Measurements from ENCODE around the gene MRPS14.
A peak's percentile ranks its signal among the peaks of the same experiment; 100 is the strongest.

Gene MRPS14

GRCh38 chr1:174999216-174999935 is 23.8 kb downstream of the MRPS14 start:
- Histone ChIP-seq H2BK5ac (ENCODE audit: low read length) (peak overlapping the region; percentile 96), H3K36me3 (replicated peaks in 1 of 2; ENCODE audit: control insufficient read depth in 2 of 2, insufficient read depth in 2 of 2, low read length in 2 of 2) (peaks cover 0 to 16% of the 10 kb centered on the region in 2 donors), H2AK5ac (ENCODE audit: low read depth, low read length) (no peak overlapping the region), H3K27me3 (ENCODE audit: control insufficient read depth in 3 of 3, insufficient read depth in 3 of 3, low read depth in 1 of 3, low read length in 3 of 3) (no peaks in the 10 kb centered on the region), H3K4me2 (ENCODE audit: insufficient read depth, low read length, poor library complexity, severe bottlenecking) (peak overlapping the region; percentile 67), H2BK12ac (ENCODE audit: low read length) (no peak overlapping the region), H3K4ac (ENCODE audit: low read length) (no peak overlapping the region), H3K18ac (ENCODE audit: low read length) (peak overlapping the region; percentile 82), H3K4me1 (ENCODE audit: control insufficient read depth in 2 of 2, insufficient read depth in 1 of 2, low read depth in 1 of 2, low read length in 2 of 2) (peaks cover 0 to 7% of the 10 kb centered on the region in 2 donors), H3K14ac (ENCODE audit: low read length) (no peak overlapping the region), H3K9me3 (replicated peaks in 1 of 2; ENCODE audit: control insufficient read depth in 2 of 2, insufficient read depth in 1 of 2, low read depth in 1 of 2, low read length in 2 of 2) (no peaks in the 10 kb centered on the region), H3K23ac (ENCODE audit: low read depth, low read length, poor library complexity) (peak overlapping the region; percentile 98), H2BK15ac (ENCODE audit: low read length) (no peak overlapping the region), H4K91ac (ENCODE audit: low read depth, low read length, poor library complexity) (no peak overlapping the region), H3K9ac (ENCODE audit: low read depth, low read length, poor library complexity) (peak overlapping the region; percentile 99), H3K4me3 (ENCODE audit: low read length in 2 of 2) (peak overlapping the region; percentile 70 to 80), H2AFZ (ENCODE audit: low read length) (peak overlapping the region; percentile 90), H3K27ac (replicated peaks; ENCODE audit: low read length) (peak overlapping the region; percentile 84), H3K79me1 (ENCODE audit: low read depth, low read length) (peaks cover 8% of the 10 kb centered on the region), H2BK120ac (ENCODE audit: low read depth, low read length) (no peak overlapping the region), H4K8ac (ENCODE audit: low read depth, low read length) (no peak overlapping the region)
- WGBS, 2 donors (ENCODE audit: extremely low coverage in 2 of 2, insufficient read length in 2 of 2, insufficient replicate concordance in 1 of 2), result no CpG with 5 or more reads among the region's 58 CpGs
- DNase-seq (ENCODE audit: low spot score), result peak; percentile 98

DNA sequence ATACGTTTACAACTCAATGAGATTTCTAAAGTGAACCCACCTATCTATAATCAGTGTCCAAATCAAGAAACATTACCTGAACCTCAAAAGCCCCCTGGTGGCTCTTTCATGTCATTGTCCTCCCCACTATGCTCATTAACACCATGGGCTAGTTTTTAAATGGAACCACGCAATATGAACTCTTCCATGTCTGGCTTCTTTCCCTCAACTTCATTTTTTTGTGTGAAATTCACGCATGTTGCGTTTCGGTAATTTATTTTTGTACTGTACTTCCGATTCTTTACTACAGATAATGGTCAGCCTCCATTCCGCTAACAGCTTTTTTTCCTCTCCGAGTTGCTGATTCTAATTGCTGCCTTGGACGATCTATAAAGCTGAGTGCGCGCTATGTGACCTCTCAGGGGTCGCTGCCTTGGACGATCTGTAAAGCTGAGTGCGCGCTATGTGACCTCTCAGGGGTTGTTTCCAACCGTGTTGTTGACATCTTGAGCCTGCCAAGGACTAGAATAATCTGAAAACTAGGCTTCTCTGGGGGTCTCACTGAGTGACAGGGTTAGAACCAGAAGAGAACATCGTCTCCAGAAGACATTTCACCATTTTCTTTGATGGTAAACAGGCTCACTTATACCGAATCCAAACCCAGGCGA is 24.5 kb downstream of the MRPS14 start:
- peak overlapping the region; percentile 67 for H3K4me2 ChIP-seq (ENCODE audit: insufficient read depth, low read length, poor library complexity, severe bottlenecking)
- peak overlapping the region; percentile 84 for H3K27ac ChIP-seq (replicated peaks; ENCODE audit: low read length)
- H3K27me3 ChIP-seq (ENCODE audit: control insufficient read depth in 3 of 3, insufficient read depth in 3 of 3, low read depth in 1 of 3, low read length in 3 of 3), result no peaks in the 10 kb centered on the region
- peak overlapping the region; percentile 87 for H2AFZ ChIP-seq (ENCODE audit: low read length)
- no peak overlapping the region for H2BK15ac ChIP-seq (ENCODE audit: low read length)
- no peak overlapping the region for H2AK5ac ChIP-seq (ENCODE audit: low read depth, low read length)
- no peak overlapping the region for H2BK12ac ChIP-seq (ENCODE audit: low read length)
- H4K91ac ChIP-seq (ENCODE audit: low read depth, low read length, poor library complexity), result no peak overlapping the region
- peaks cover 0 to 10% of the 10 kb centered on the region in 2 donors for H3K36me3 ChIP-seq (replicated peaks in 1 of 2; ENCODE audit: control insufficient read depth in 2 of 2, insufficient read depth in 2 of 2, low read length in 2 of 2)
- H3K4ac ChIP-seq (ENCODE audit: low read length), result peak overlapping the region; percentile 24
- no peak overlapping the region for H2BK120ac ChIP-seq (ENCODE audit: low read depth, low read length)
- H3K9me3 ChIP-seq (replicated peaks in 1 of 2; ENCODE audit: control insufficient read depth in 2 of 2, insufficient read depth in 1 of 2, low read depth in 1 of 2, low read length in 2 of 2), result no peaks in the 10 kb centered on the region
- H3K9ac ChIP-seq (ENCODE audit: low read depth, low read length, poor library complexity), result peak overlapping the region; percentile 63
- WGBS, 2 donors (ENCODE audit: extremely low coverage in 2 of 2, insufficient read length in 2 of 2, insufficient replicate concordance in 1 of 2), result no CpG with 5 or more reads among the region's 19 CpGs
- H3K4me1 ChIP-seq (ENCODE audit: control insufficient read depth in 2 of 2, insufficient read depth in 1 of 2, low read depth in 1 of 2, low read length in 2 of 2), result peaks cover 0 to 7% of the 10 kb centered on the region in 2 donors
- H3K4me3 ChIP-seq (ENCODE audit: low read length in 2 of 2), result peak overlapping the region; percentile 70 to 80
- DNase-seq (ENCODE audit: low spot score), result peak; percentile 59
- H4K8ac ChIP-seq (ENCODE audit: low read depth, low read length), result no peak overlapping the region
- peak overlapping the region; percentile 82 for H3K18ac ChIP-seq (ENCODE audit: low read length)
- H2BK5ac ChIP-seq (ENCODE audit: low read length), result peak overlapping the region; percentile 43
- H3K23ac ChIP-seq (ENCODE audit: low read depth, low read length, poor library complexity), result peak overlapping the region; percentile 81
- peaks cover 8% of the 10 kb centered on the region for H3K79me1 ChIP-seq (ENCODE audit: low read depth, low read length)
- H3K14ac ChIP-seq (ENCODE audit: low read length), result no peak overlapping the region

GRCh38 chr1:174997041-174997440 is 26.2 kb downstream of the MRPS14 start:
- H2BK12ac ChIP-seq (ENCODE audit: low read length), result no peak overlapping the region
- no peak overlapping the region for H3K23ac ChIP-seq (ENCODE audit: low read depth, low read length, poor library complexity)
- peaks cover 0 to 7% of the 10 kb centered on the region in 2 donors for H3K4me1 ChIP-seq (ENCODE audit: control insufficient read depth in 2 of 2, insufficient read depth in 1 of 2, low read depth in 1 of 2, low read length in 2 of 2)
- H4K91ac ChIP-seq (ENCODE audit: low read depth, low read length, poor library complexity), result no peak overlapping the region
- WGBS, 2 donors (ENCODE audit: extremely low coverage in 2 of 2, insufficient read length in 2 of 2, insufficient replicate concordance in 1 of 2), result no CpG with 5 or more reads among the region's 3 CpGs
- H2BK120ac ChIP-seq (ENCODE audit: low read depth, low read length), result no peak overlapping the region
- no peak overlapping the region for H3K4me2 ChIP-seq (ENCODE audit: insufficient read depth, low read length, poor library complexity, severe bottlenecking)
- H2BK15ac ChIP-seq (ENCODE audit: low read length), result no peak overlapping the region
- no peak overlapping the region for H2BK5ac ChIP-seq (ENCODE audit: low read length)
- H3K27me3 ChIP-seq (ENCODE audit: control insufficient read depth in 3 of 3, insufficient read depth in 3 of 3, low read depth in 1 of 3, low read length in 3 of 3), result no peaks in the 10 kb centered on the region
- H4K8ac ChIP-seq (ENCODE audit: low read depth, low read length), result no peak overlapping the region
- no peak overlapping the region for H3K4me3 ChIP-seq (ENCODE audit: low read length in 2 of 2)
- peaks cover 0 to 8% of the 10 kb centered on the region in 2 donors for H3K36me3 ChIP-seq (replicated peaks in 1 of 2; ENCODE audit: control insufficient read depth in 2 of 2, insufficient read depth in 2 of 2, low read length in 2 of 2)
- no peak overlapping the region for H2AK5ac ChIP-seq (ENCODE audit: low read depth, low read length)
- H3K9ac ChIP-seq (ENCODE audit: low read depth, low read length, poor library complexity), result no peak overlapping the region
- H3K18ac ChIP-seq (ENCODE audit: low read length), result no peak overlapping the region
- H2AFZ ChIP-seq (ENCODE audit: low read length), result no peak overlapping the region
- no peak overlapping the region for H3K14ac ChIP-seq (ENCODE audit: low read length)
- no peak for DNase-seq (ENCODE audit: low spot score)
- peaks cover 8% of the 10 kb centered on the region for H3K79me1 ChIP-seq (ENCODE audit: low read depth, low read length)
- no peak overlapping the region for H3K27ac ChIP-seq (replicated peaks; ENCODE audit: low read length)
- no peaks in the 10 kb centered on the region for H3K9me3 ChIP-seq (replicated peaks in 1 of 2; ENCODE audit: control insufficient read depth in 2 of 2, insufficient read depth in 1 of 2, low read depth in 1 of 2, low read length in 2 of 2)
- no peak overlapping the region for H3K4ac ChIP-seq (ENCODE audit: low read length)

DNA sequence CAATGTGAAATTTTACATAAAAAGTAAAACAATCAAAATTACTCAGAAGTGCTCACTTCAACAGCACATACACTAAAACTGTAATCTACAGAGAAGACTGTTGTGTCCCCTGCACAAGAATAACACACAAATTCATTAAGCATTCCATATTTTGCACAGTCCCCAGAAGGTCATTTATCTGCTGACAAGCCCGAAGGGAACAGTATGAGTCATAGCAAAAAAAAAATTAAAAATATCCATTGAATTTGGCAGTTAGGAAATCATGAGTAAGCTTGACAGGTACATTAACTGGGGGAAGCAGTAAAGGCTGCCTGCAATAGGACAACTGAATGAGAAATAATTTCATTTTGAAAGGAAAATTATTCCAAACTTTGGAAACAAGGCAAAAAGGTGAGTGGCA is 26.7 kb downstream of the MRPS14 start:
- H2BK12ac ChIP-seq (ENCODE audit: low read length), result no peak overlapping the region
- H2AK5ac ChIP-seq (ENCODE audit: low read depth, low read length), result no peak overlapping the region
- H3K9ac ChIP-seq (ENCODE audit: low read depth, low read length, poor library complexity), result no peak overlapping the region
- H3K14ac ChIP-seq (ENCODE audit: low read length), result no peak overlapping the region
- H3K4me3 ChIP-seq (ENCODE audit: low read length in 2 of 2), result no peak overlapping the region
- no peak for DNase-seq (ENCODE audit: low spot score)
- H3K4me2 ChIP-seq (ENCODE audit: insufficient read depth, low read length, poor library complexity, severe bottlenecking), result no peak overlapping the region
- H3K4ac ChIP-seq (ENCODE audit: low read length), result no peak overlapping the region
- H3K27me3 ChIP-seq (ENCODE audit: control insufficient read depth in 3 of 3, insufficient read depth in 3 of 3, low read depth in 1 of 3, low read length in 3 of 3), result no peaks in the 10 kb centered on the region
- no peak overlapping the region for H2BK5ac ChIP-seq (ENCODE audit: low read length)
- H2BK120ac ChIP-seq (ENCODE audit: low read depth, low read length), result no peak overlapping the region
- H3K18ac ChIP-seq (ENCODE audit: low read length), result no peak overlapping the region
- WGBS, 2 donors (ENCODE audit: extremely low coverage in 2 of 2, insufficient read length in 2 of 2, insufficient replicate concordance in 1 of 2), result no CpG with 5 or more reads among the region's 1 CpG
- no peaks in the 10 kb centered on the region for H3K9me3 ChIP-seq (replicated peaks in 1 of 2; ENCODE audit: control insufficient read depth in 2 of 2, insufficient read depth in 1 of 2, low read depth in 1 of 2, low read length in 2 of 2)
- H3K36me3 ChIP-seq (replicated peaks in 1 of 2; ENCODE audit: control insufficient read depth in 2 of 2, insufficient read depth in 2 of 2, low read length in 2 of 2), result peaks cover 0 to 3% of the 10 kb centered on the region in 2 donors
- H4K91ac ChIP-seq (ENCODE audit: low read depth, low read length, poor library complexity), result no peak overlapping the region
- no peak overlapping the region for H4K8ac ChIP-seq (ENCODE audit: low read depth, low read length)
- no peak overlapping the region for H2BK15ac ChIP-seq (ENCODE audit: low read length)
- no peak overlapping the region for H3K23ac ChIP-seq (ENCODE audit: low read depth, low read length, poor library complexity)
- H3K4me1 ChIP-seq (ENCODE audit: control insufficient read depth in 2 of 2, insufficient read depth in 1 of 2, low read depth in 1 of 2, low read length in 2 of 2), result peaks cover 0 to 6% of the 10 kb centered on the region in 2 donors
- peaks cover 5% of the 10 kb centered on the region for H3K79me1 ChIP-seq (ENCODE audit: low read depth, low read length)
- H3K27ac ChIP-seq (replicated peaks; ENCODE audit: low read length), result no peak overlapping the region
- no peak overlapping the region for H2AFZ ChIP-seq (ENCODE audit: low read length)
